ENCODE results near the gene GTSE1.
A peak's percentile ranks its signal among the peaks of the same experiment; 100 is the strongest.

Gene GTSE1

GRCh38 chr22:46331496-46331895 is 34.8 kb downstream of the GTSE1 start:
- no peak for DNase-seq

DNA sequence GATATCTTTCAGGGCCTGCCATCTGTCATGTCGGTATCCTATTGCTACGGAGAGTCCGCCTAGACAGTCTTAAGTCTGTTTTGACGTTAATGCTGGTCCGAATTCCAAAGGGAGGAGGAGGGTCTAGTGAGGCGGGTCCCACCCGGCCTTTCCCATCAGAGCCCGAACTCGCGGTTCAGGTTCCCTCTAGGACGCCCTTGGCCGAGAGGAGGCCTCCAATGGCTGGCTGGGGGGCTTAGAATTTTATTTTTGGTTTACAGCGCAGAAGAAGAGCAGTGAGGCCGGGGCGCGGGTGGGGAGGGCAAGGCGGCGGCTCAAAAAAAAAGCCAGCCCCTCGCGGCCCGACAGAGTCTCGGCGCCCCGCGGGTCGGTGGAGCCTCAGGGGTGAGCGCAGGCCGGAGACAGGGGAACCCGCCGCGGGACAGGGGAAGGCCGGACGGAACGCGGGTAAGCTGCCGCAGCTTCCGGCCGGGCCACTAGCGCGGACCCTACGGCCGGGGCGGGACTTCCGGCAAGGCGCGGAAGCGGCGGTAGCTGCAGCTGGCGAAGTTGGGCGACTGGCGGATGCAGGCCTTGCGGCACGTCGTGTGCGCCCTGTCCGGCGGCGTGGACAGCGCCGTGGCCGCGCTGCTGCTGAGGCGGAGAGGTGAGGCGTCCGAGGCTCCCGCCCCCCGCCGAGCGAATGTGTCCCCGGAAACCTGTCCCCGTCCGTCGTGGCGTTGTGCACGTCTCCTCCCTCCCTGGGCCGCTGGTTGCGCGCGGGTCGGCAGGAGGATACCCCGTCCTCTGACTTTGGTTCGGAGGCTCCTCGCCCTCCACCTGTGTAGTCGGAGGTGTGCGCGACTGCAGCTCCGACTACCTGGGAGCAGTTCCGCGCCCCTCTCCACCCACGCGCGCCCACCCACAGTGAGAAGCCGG is 38.8 kb downstream of the GTSE1 start, which contains the start of gene TRMU:
TSS of gene TRMU (plus strand) at position 514 of the 918 bp plus-strand sequence. CDS start at position 565, 51 bp downstream.
- peak; percentile 46 for DNase-seq

DNA sequence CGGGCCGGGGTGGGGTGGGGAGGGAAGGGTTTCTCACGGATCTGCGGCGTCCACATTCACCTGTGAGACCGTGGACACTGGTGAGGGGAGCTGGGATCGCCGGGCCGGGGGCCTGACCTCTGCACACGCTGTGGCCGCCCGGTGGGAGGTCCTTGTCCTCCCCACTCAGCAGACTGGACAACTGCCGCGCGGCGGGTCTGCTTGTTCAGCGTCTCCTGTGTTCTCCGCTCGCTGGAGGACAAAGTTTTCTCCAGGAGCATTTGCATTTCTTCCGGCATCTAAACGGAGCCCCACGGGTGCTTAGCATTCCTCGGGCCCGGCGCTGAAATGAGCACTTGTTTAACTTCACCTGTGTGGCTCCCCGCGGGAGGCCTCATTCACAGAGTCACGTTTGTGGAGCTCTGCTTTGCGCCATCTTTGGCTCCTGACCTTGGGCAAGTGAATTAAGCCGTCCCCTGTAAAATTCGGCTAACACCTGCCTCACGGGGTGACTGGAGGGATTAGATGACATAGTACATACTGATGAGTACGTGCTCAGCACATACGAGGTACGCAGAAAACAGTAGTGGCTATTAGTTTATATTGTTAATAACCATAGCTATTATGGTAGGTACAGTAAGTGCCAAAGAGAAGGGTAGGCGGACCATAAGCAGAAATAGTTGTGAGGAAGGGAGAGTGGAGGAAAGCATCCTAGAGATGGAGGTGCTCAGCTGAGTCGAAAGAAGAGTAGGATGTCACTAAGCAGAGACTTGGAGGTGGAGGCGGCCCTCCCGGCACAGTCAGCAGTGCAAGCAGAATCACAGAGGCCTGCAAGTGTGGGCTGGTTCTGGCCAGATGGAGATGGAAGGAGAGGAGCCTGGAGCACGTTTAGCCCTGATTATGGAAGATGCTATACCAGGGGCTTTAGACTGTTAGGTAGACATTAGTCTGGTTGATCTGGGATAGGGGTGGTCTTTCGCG is 39.7 kb downstream of the GTSE1 start:
- DNase-seq: no peak

- no peak for DNase-seq
Observed at GRCh38 chr22:46337870-46338269, 41.2 kb downstream of the GTSE1 start.

DNA sequence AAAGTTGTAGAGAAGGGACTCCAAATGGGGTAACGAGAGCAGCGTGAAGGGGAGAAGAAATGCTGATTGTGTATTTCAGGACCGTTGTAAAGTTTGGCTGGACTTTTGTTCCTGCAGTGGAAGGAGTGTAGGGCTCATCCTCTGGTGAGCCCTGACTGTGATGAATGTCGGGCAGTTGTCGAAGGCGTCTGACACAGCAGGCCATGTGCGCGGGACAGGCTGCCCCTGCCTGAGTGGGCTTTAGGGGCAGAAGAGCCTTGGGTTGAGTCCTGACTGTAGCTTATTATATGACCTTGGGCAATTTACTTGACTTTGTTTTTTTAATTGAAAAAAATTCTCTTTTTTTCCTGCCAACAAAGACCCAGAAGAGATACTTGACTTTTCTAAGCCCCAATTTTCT is 42.0 kb downstream of the GTSE1 start:
- DNase-seq: no peak

GRCh38 chr22:46339956-46340355 is 43.3 kb downstream of the GTSE1 start:
- no peak for DNase-seq

DNA sequence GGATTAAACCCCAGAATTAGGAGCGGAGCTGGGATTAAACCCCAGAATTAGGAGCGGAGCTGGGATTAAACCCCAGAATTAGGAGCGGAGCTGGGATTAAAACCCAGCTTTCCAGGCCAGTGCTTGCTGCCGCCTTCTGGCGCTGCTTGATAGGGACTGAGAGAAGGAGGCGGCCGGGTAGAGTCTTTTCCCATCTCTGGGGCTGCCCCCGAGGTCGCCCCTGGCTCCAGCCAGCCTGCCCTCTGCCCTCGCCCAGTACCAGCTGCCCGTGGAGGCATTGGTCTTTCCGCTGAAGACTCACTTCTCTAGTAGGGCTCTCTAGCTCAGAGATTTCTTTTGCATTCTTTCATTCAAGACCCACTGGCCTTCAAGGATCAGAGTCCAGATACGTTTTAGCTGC is 44.0 kb downstream of the GTSE1 start:
- no peak for DNase-seq

DNA sequence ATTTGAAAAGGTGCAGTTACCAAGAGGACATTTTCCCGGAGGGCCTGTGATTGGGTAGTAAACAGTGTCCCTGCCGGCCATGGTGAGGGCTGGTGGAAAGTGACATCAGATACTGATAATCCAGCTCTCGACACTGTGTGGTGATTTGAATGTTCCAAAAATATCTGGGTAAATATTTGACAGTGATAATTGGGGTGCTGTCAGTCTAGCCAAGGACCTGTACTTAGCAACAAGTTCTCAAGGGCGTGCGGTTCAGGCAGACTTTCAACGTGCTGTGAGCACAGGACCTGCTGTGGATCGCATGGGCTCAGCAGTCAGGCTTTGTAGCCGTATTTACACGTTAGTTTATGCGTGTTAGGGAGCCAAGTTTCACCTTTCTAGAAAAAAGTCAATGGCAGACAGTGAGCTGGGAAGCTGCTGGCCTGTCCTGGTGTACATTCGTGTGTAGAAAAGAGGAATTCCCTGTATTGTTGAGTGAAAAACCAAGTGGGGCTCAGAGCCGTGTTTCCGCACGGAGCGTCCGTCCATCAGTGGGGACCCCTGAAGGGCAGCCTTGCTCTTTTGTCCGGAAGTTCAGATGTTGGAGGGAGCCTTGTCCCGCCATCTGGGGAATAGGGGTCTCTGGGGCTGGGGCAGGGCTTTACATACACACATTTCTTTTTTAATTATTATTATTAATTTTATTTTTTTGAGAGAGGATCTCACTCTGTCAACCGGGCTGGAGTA is 50.2 kb downstream of the GTSE1 start:
- DNase-seq: no peak

DNA sequence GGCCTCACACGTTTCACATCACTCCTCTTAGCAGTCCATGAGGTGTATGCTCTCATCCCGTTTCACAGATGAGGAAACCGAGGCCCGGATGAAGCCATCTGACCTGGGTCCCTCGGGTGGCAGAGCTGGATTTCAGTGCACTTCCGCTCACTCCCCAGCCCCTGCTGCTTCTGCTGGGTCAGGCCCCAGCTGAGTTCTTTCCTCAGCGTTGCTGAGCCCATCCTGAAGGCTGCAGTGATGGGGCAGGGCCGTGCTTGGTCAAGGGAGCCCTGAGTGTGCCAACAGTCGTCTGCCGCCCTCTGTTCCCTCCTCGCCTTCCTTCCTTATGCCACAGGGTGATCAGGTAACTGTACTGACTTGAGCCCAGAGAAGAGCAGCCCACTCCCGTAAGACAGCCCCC is 51.0 kb downstream of the GTSE1 start:
- DNase-seq: no peak

DNA sequence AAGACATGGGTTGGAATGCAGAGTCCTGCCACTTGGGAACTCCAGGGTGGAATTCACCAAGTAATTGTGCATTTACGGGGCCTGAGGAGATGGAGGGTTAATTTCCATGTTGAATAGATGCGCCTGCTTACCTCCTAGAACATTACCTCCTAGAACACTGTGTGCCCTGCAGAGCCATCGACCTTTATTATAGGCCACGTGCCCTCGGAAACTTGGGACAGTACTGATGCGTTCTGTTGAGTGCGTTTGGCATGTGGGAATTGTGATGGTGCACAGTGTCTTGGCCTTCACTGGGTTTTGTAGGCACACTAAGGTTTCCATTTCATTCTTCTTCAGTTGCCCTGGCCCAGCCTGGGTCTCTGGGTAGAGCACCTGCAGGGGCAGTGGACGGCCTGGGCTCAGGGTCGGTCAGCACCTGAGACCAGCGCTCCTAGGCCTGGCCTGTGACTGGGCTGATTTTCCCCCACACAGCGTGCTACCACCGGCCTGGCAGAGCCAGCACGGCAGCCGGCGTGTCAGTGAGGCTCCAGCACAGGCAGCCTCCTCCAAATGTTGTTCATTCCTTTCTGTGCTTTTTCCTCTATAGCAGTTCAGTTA is 51.5 kb downstream of the GTSE1 start:
- no peak for DNase-seq

GRCh38 chr22:46349238-46349637 is 52.6 kb downstream of the GTSE1 start:
- no peak for DNase-seq

GRCh38 chr22:46349681-46350080 is 53.0 kb downstream of the GTSE1 start:
- DNase-seq: no peak

GRCh38 chr22:46350121-46350520 is 53.5 kb downstream of the GTSE1 start:
- no peak for DNase-seq

DNA sequence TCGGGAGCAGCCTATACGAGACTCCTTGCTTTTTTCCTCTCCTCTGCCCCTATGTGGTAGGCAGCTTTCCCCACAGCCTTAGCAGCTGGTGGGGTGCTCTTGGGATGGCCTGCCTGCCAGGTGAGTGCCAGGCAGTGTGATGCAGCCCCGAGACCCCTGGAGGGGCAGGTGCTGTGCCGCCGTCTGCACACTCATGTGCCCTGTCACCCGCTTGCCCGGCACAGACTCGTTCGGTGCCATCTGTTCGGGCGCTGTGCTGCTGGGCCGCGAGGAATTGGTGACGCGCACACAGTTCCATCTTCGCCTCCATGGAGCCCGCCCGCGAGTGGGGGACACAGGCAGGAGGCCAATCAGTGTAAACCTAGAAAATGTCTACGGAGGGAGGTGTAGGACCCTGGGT is 54.0 kb downstream of the GTSE1 start:
- no peak for DNase-seq

GRCh38 chr22:46351131-46351735 is 54.6 kb downstream of the GTSE1 start:
- no peak for DNase-seq

- no peak for DNase-seq
Observed at GRCh38 chr22:46351767-46352166, 55.1 kb downstream of the GTSE1 start.

DNA sequence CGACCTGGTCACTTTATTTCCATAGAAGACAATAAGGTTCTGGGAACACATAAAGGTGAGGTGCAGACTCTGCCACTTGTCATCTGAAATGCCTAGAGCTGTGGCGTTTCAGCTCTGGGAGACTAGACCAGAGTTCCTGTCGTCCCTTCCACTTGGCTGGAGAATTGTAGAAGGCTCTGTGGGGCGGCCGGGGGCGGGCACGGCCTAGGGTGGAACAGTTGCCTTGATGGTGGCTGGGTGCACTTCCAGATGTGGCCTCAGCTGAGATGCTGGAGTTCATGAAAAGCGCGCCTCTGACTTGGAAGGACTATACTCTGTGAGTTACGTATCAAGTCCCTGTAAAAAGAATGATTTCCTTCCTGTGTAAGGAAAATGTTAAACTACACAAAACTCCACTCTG is 55.6 kb downstream of the GTSE1 start:
- DNase-seq: no peak

- DNase-seq: peak; percentile 94
Observed at GRCh38 chr22:46352691-46353386, 56.2 kb downstream of the GTSE1 start.

GRCh38 chr22:46353483-46354105 is 56.9 kb downstream of the GTSE1 start:
- peak; percentile 26 for DNase-seq

GRCh38 chr22:46354176-46354992 is 57.7 kb downstream of the GTSE1 start:
- DNase-seq: no peak

Data from NCI-H1694 (cell line).